Keratinocyte (primary cell): Measurements from ENCODE around the gene CGAS.

ENCODE experiments used
- EZH2 ChIP-seq: IDR thresholded peaks from one replicate; pipeline ENCODE4 v1.6.1; 2012; ENCODE audit warnings: inconsistent platforms, mild to moderate bottlenecking, low read length, moderate library complexity
- TF ChIP-seq, protein P1 (sequence below), 3 experiments: IDR thresholded peaks in 1 of 3; conservative IDR thresholded peaks in 1 of 3; optimal IDR thresholded peaks in 1 of 3; 2 replicates in 2 of 3; 3 replicates in 1 of 3; pipeline versions ENCODE3 to v1.5.1; 2011; ENCODE audit warnings: low read length in 3 of 3, mild to moderate bottlenecking in 3 of 3, moderate library complexity in 2 of 3, control low read depth in 1 of 3, inconsistent platforms in 1 of 3; ENCODE audit not compliant: insufficient read depth in 2 of 3; ENCODE audit errors: extremely low read depth in 1 of 3

GRCh38 chr6:73375216-73375615 lies 76.9 kb downstream of the CGAS start:
- TF ChIP-seq, protein P1, sequence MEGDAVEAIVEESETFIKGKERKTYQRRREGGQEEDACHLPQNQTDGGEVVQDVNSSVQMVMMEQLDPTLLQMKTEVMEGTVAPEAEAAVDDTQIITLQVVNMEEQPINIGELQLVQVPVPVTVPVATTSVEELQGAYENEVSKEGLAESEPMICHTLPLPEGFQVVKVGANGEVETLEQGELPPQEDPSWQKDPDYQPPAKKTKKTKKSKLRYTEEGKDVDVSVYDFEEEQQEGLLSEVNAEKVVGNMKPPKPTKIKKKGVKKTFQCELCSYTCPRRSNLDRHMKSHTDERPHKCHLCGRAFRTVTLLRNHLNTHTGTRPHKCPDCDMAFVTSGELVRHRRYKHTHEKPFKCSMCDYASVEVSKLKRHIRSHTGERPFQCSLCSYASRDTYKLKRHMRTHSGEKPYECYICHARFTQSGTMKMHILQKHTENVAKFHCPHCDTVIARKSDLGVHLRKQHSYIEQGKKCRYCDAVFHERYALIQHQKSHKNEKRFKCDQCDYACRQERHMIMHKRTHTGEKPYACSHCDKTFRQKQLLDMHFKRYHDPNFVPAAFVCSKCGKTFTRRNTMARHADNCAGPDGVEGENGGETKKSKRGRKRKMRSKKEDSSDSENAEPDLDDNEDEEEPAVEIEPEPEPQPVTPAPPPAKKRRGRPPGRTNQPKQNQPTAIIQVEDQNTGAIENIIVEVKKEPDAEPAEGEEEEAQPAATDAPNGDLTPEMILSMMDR (optimal IDR thresholded peaks at IDR 0.05 in 1 of 3, IDR thresholded peaks at IDR 0.05 in 1 of 3, conservative IDR thresholded peaks at IDR 0.05 in 1 of 3; ENCODE audit: extremely low read depth in 1 of 3, insufficient read depth in 2 of 3, low read length in 3 of 3): no peak
- no peak for TF ChIP-seq EZH2
